Upper lobe of left lung (tissue), 6 donors: ENCODE data around the gene MAB21L3. TPM values are rescaled to one million over a fixed set of nuclear protein-coding genes. Genes with fewer than 3 reads are reported as not detected.

ENCODE experiments used
- ATAC-seq, 2 donors: fragments of 200-7000 bp; cut with Tn5 transposase; one replicate each; pipeline ENCODE4 v1.9.1; 2022; ENCODE audit warnings: mild to moderate bottlenecking in 2 of 2, moderate library complexity in 2 of 2; ENCODE audit not compliant: low FRiP score in 2 of 2
- DNase-seq, 2 donors: peaks; one replicate each; pipeline ENCODE4 v3.0.0-alpha.2; 2019 to 2020
- H3K27ac ChIP-seq, 4 donors: fragments of 200-600 bp; sonication (generic); one replicate each; pipeline ENCODE4 v1.5.1; 2016 to 2019
- H3K27me3 ChIP-seq, 4 donors: fragments of 200-600 bp; sonication (generic); one replicate each; pipeline ENCODE4 v1.5.1; 2017 to 2019
- H3K36me3 ChIP-seq, 4 donors: fragments of 200-600 bp; sonication (generic); one replicate each; pipeline ENCODE4 v1.5.1; 2016 to 2019
- H3K4me1 ChIP-seq, 4 donors: fragments of 200-600 bp; sonication (generic); one replicate each; pipeline ENCODE4 v1.5.1; 2018 to 2019
- H3K4me3 ChIP-seq, 4 donors: fragments of 200-600 bp; sonication (generic); one replicate each; pipeline ENCODE4 v1.5.1; 2017 to 2019; ENCODE audit warnings: mild to moderate bottlenecking in 2 of 4, moderate library complexity in 1 of 4
- H3K9me3 ChIP-seq, 4 donors: fragments of 200-600 bp; sonication (generic); one replicate each; pipeline ENCODE4 v1.5.1; 2018 to 2019
- EP300 ChIP-seq, 4 donors: sonication (generic); formaldehyde crosslinking; IDR thresholded peaks; one replicate each; pipeline ENCODE4 v1.5.1; 2017; ENCODE audit warnings: antibody characterized with exemption in 4 of 4, control low read depth in 2 of 4
- POLR2A ChIP-seq, 4 donors: fragments of 450-650 bp; IDR thresholded peaks; one replicate each; pipeline ENCODE4 v1.5.1; 2016 to 2017; ENCODE audit warnings: antibody characterized with exemption in 4 of 4, mild to moderate bottlenecking in 2 of 4
- POLR2AphosphoS5 ChIP-seq, 2 donors: sonication (generic); formaldehyde crosslinking; IDR thresholded peaks; one replicate each; pipeline ENCODE4 v1.5.1; 2017; ENCODE audit warnings: antibody characterized with exemption in 2 of 2
- WGBS, 2 donors: methylation state at CpG; one replicate each; pipeline ENCODE4 v1.1.5; 2017 to 2018; 5-methylcytosine and 5-hydroxymethylcytosine counted together
- total RNA-seq, 6 donors: library from RNA; depleted of rRNA in 4 of 6; stranded (reverse); fragments of >200 nt in 4 of 6; gene quantifications; one replicate each; pipeline versions ENCODE4 v1.1.0 to v1.2.1, GENCODE V29; 2016 to 2021
- TF ChIP-seq, protein P1 (sequence below), 6 experiments: fragments of 450-650 bp in 4 of 6; fragments of 200-600 bp in 2 of 6; sonication (generic) in 2 of 6; IDR thresholded peaks; one replicate each; pipeline ENCODE4 v1.5.1; 2016 to 2019; ENCODE audit warnings: antibody characterized with exemption in 6 of 6
- donor health status: DM: no; HTN: no; CAD: no; lungs with moderate emphysema.
- donor health status: DM: no; HTN: yes; CAD: no; lungs with severe emphysema.

Gene MAB21L3
- total RNA-seq, 6 donors from 2014 or later, result 0.30 to 4.2 (median 1.2) TPM

DNA sequence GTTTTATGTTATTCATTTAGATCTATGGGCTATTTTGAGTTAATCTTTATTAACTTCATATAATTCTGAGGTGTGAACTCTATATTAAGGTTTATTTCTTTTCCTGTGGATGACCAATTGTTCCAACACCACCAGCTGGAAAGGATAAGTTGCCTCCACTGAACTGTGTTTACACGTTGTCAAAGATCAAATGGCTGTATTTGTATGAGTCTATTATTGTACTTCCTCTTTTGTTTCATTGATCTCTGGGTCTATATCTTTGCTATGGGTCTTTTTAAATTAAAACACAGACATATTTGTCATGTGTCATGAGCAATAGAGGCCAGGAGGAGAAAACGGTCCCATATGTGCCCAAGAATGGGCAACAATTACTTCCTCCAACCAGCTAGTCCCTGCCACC lies 5.2 kb upstream of the MAB21L3 start:
- WGBS, 2 donors, result 33 to 61% methylated on average over 2 of the region's 2 CpGs
- ATAC-seq (no peak), DNase-seq (no peak)
- H3K36me3 ChIP-seq, result no peaks in the 10 kb centered on the region
- no peak overlapping the region for H3K4me3 ChIP-seq
- H3K27me3 ChIP-seq, result no peaks in the 10 kb centered on the region
- H3K4me1 ChIP-seq, result peaks cover 0 to 3% (median 1%) of the 10 kb centered on the region in 4 donors
- no peak overlapping the region for H3K27ac ChIP-seq
- TF ChIP-seq POLR2A (IDR thresholded peaks at IDR 0.05), result no peak
- TF ChIP-seq POLR2AphosphoS5 (IDR thresholded peaks at IDR 0.05), result no peak
- TF ChIP-seq, protein P1, sequence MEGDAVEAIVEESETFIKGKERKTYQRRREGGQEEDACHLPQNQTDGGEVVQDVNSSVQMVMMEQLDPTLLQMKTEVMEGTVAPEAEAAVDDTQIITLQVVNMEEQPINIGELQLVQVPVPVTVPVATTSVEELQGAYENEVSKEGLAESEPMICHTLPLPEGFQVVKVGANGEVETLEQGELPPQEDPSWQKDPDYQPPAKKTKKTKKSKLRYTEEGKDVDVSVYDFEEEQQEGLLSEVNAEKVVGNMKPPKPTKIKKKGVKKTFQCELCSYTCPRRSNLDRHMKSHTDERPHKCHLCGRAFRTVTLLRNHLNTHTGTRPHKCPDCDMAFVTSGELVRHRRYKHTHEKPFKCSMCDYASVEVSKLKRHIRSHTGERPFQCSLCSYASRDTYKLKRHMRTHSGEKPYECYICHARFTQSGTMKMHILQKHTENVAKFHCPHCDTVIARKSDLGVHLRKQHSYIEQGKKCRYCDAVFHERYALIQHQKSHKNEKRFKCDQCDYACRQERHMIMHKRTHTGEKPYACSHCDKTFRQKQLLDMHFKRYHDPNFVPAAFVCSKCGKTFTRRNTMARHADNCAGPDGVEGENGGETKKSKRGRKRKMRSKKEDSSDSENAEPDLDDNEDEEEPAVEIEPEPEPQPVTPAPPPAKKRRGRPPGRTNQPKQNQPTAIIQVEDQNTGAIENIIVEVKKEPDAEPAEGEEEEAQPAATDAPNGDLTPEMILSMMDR (IDR thresholded peaks at IDR 0.05), result no peak
- no peak for TF ChIP-seq EP300 (IDR thresholded peaks at IDR 0.05)
- no peaks in the 10 kb centered on the region for H3K9me3 ChIP-seq

DNA sequence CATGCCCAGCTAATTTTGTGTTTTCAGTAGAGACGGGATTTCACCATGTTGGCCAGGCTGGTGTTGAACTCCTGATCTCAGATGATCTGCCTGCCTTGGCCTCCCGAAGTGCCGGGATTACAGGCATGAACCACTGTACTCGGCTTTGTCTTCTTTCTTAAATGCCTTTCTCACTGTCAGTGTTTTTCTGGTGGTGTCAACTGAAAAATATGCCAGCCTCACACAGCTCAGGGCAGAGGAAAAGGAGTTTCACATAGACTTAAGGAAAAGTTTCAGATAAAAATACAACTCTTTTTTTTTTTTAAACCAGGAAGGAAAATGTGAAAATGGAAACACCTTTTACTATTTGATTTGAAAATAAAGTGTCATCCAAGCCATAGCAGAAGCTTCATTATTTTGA lies 4.6 kb upstream of the MAB21L3 start:
- H3K9me3 ChIP-seq, result no peaks in the 10 kb centered on the region
- no peak for TF ChIP-seq EP300 (IDR thresholded peaks at IDR 0.05)
- TF ChIP-seq POLR2AphosphoS5 (IDR thresholded peaks at IDR 0.05), result no peak
- TF ChIP-seq, protein P1 (IDR thresholded peaks at IDR 0.05), result no peak
- TF ChIP-seq POLR2A (IDR thresholded peaks at IDR 0.05), result no peak
- WGBS, 2 donors, result 89 to 99% methylated on average over 4 of the region's 4 CpGs
- H3K36me3 ChIP-seq, result no peaks in the 10 kb centered on the region
- no peak overlapping the region for H3K4me3 ChIP-seq
- H3K4me1 ChIP-seq, result peaks cover 0 to 9% (median 6%) of the 10 kb centered on the region in 4 donors
- no peak for ATAC-seq
- H3K27me3 ChIP-seq, result no peaks in the 10 kb centered on the region
- H3K27ac ChIP-seq, result no peak overlapping the region
- no peak for DNase-seq

DNA sequence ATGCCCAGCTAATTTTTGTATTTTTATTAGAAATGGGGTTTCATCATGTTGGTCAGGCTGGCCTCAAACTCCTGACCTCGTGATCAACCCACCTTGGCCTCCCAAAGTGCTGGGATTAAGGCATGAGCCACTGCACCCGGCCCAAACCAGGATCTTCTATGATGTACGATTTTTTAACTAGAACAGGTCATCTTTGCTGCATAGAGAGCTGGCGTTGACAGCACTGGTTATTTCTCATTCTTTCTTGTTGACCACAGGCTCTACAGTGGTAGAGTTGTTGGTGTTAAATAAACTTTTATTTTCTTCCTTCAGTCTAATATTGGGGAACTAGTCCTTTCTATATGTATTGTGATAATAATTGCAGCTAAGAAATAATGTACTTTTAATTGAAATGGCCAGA lies 3.8 kb upstream of the MAB21L3 start:
- no peaks in the 10 kb centered on the region for H3K27me3 ChIP-seq
- no peaks in the 10 kb centered on the region for H3K9me3 ChIP-seq
- DNase-seq (no peak), ATAC-seq (no peak)
- H3K4me1 ChIP-seq, result peaks cover 0 to 14% (median 7%) of the 10 kb centered on the region in 4 donors
- WGBS, 2 donors, result 94% methylated on average over 4 of the region's 4 CpGs
- TF ChIP-seq, protein P1 (IDR thresholded peaks at IDR 0.05), result no peak
- TF ChIP-seq EP300 (IDR thresholded peaks at IDR 0.05) (no peak), POLR2AphosphoS5 (IDR thresholded peaks at IDR 0.05) (no peak), POLR2A (IDR thresholded peaks at IDR 0.05) (no peak)
- H3K36me3 ChIP-seq, result no peaks in the 10 kb centered on the region
- no peak overlapping the region for H3K27ac ChIP-seq
- H3K4me3 ChIP-seq, result no peak overlapping the region

DNA sequence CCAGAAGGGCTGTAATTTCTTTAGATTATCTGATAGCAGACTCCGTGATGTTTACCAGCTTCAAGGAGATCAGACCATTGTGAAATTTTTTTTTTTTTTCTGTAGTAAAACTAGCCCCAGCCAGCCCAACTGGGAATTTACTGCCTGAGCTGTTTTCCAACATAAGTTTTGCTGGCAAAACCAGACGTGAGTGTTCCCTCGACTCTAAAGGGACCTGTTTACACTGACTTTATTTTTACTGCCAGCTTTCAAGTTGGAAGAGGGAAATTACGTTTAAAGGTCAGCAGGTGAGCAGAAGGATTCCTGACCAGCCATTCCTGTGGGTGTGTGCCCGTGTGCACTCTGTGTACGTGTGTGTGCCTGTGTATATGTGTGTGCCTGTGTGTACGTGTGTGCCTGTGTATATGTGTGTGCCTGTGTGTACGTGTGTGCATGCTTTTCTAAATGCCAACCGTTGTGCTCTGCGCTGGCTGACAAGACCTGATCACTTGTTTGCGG lies 374 bp downstream of the MAB21L3 start:
- ATAC-seq, result no peak

DNA sequence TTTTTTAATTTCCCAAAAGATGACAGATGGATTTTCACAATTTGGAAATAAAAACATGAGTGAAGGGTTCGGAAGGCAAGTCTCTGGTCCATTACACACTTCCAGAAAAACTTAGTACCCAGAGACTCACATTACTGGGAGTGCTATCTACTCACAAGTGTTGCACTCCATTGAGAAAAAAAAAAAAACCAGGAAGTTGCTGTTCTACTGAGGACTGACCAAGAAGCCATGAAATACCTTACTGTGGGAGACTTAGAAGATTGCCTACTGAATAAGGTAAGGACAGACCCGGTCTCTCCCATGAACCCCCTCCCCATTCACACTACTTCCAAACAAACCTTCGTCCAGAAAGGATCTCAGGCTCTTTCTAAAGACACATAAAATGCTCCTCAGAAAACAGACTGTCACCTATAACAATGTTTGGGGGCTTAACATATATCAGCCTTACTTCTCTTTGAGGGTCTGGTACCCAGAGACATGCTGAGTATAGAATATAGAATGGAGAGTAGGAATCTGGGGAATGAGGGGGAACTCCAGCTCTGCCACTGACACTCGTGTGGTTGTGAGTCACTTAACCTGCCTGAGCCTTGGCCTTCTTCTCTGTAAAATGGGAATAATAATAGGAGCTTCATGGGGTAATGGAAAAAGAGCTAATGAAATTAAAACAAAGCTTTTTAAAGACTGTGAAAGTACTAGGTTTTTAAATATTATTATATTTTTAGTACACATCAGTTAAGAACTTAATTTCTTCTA lies 1.4 kb downstream of the MAB21L3 start:
- Histone ChIP-seq H3K4me3 (no peak overlapping the region), H3K9me3 (no peaks in the 10 kb centered on the region), H3K36me3 (no peaks in the 10 kb centered on the region), H3K27ac (peak overlapping the region in 2 of 4 donors; percentile 44 to 68), H3K27me3 (no peaks in the 10 kb centered on the region), H3K4me1 (peaks cover 4 to 26% (median 15%) of the 10 kb centered on the region in 4 donors)
- TF ChIP-seq POLR2A (IDR thresholded peaks at IDR 0.05) (no peak), POLR2AphosphoS5 (IDR thresholded peaks at IDR 0.05) (no peak), EP300 (IDR thresholded peaks at IDR 0.05) (no peak)
- TF ChIP-seq, protein P1 (IDR thresholded peaks at IDR 0.05), result no peak
- DNase-seq (no peak), ATAC-seq (no peak)
- 78 to 83% methylated on average over 4 of the region's 4 CpGs for WGBS, 2 donors

More for the DNA sequence above, 374 bp downstream of the MAB21L3 start:
- peak in 1 of 2 donors; percentile 43 for DNase-seq
- no peaks in the 10 kb centered on the region for H3K27me3 ChIP-seq
- TF ChIP-seq POLR2A (IDR thresholded peaks at IDR 0.05) (no peak), EP300 (IDR thresholded peaks at IDR 0.05) (peak in 1 of 4 donors; percentile 36), POLR2AphosphoS5 (IDR thresholded peaks at IDR 0.05) (no peak)
- peak overlapping the region in 2 of 4 donors; percentile 44 to 68 for H3K27ac ChIP-seq
- 50 to 63% methylated on average over 11 of the region's 11 CpGs for WGBS, 2 donors
- no peaks in the 10 kb centered on the region for H3K9me3 ChIP-seq
- peaks cover 4 to 26% (median 15%) of the 10 kb centered on the region in 4 donors for H3K4me1 ChIP-seq
- H3K36me3 ChIP-seq, result no peaks in the 10 kb centered on the region
- no peak overlapping the region for H3K4me3 ChIP-seq
